Measurements from ENCODE around the gene HM13. TPM values are rescaled to one million over a fixed set of nuclear protein-coding genes. Genes with fewer than 3 reads are reported as not detected.
A peak's percentile ranks its signal among the peaks of the same experiment; 100 is the strongest.

The HM13 gene
- total and polyA plus RNA-seq, 2 of the 13 experiments (the other 11 are each of a cell fraction or from before 2014, with no cell fraction given): 118 to 243 TPM

DNA sequence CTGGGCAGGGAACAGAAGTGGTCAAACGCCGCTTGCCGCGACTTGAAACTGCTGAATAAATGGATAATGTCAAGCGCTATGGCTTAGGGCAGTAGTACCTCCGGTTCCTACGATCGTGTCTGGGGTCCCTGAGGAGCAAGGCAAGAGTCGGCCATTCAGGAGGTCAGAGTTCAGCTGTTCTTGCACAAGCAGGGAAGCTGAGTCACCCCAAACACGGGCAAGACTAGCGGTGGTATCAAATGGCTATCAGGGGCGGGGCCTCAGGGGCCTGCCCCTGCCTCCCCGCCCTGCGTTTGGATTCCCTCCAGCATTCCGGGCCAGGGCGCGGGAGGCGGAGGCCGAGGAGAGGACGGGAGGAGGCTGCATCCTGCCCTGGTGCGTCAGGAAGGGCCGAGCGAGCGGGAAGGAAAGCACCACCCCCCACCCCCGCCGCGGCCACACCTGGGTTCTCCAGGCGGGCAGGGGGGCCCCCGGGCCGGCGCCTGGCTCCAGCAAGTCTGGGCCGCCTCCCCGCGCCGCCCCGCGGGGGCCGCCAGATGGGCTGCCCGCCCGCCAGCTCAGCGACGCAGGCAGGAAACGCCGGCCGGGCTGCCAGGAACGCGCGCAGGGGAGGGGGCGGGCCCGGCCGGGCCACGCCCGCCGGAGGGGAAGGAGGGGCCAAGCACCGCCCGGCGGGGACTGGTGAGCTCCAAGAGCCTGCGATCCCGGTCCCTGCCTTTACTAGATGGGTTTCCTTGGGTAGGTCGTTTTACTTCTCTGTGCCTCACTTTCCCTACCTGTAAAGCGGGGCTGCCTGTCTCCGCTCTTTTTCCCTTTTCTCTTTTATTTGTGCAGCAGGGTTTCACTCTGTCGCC, 58.7 kb downstream of the HM13 start (continued):
- TF ChIP-seq TCF7 (IDR thresholded peaks at IDR 0.05; ENCODE audit: low read depth) (peak; percentile 68), SAFB2 (CRISPR knock-in tag; IDR thresholded peaks at IDR 0.05; ENCODE audit: borderline replicate concordance, low read depth) (peak; percentile 94; the same call in 1 of the 2 replicates), KLF13 (CRISPR knock-in tag; IDR thresholded peaks at IDR 0.05) (no peak), ZNF749 (CRISPR knock-in tag; IDR thresholded peaks at IDR 0.05; ENCODE audit: borderline replicate concordance) (peak; percentile 98), ZNF205 (CRISPR knock-in tag; IDR thresholded peaks at IDR 0.05) (0 out of 2 replicates have a peak, but pooled peaks have one; percentile 83), HNRNPH1 (optimal IDR thresholded peaks at IDR 0.05; ENCODE audit: low read depth, low read length) (peak; percentile 89), SUZ12 (IDR thresholded peaks at IDR 0.05; ENCODE audit: low read depth, low read length) (no peak), ZBTB39 (CRISPR knock-in tag; IDR thresholded peaks at IDR 0.05) (peak; percentile 90; the same call in 1 of the 2 replicates), SRF (IDR thresholded peaks at IDR 0.05; ENCODE audit: low read depth, low read length) (peak; percentile 89), ZBTB37 (CRISPR knock-in tag; IDR thresholded peaks at IDR 0.05) (0 out of 2 replicates have a peak, but pooled peaks have one; percentile 35), TSC22D2 (CRISPR knock-in tag; IDR thresholded peaks at IDR 0.05; ENCODE audit: borderline replicate concordance) (peak; percentile 53; the same call in 1 of the 2 replicates), HOXA9 (CRISPR knock-in tag; IDR thresholded peaks at IDR 0.05; ENCODE audit: borderline replicate concordance) (peak; percentile 93), ZNF512B (CRISPR knock-in tag; IDR thresholded peaks at IDR 0.05; ENCODE audit: borderline replicate concordance) (0 out of 2 replicates have a peak, but pooled peaks have one; percentile 57), ZNF619 (CRISPR knock-in tag; IDR thresholded peaks at IDR 0.05) (peak; percentile 54), ZNF552 (CRISPR knock-in tag; IDR thresholded peaks at IDR 0.05; ENCODE audit: borderline replicate concordance) (peak; percentile 94), ZNF790 (CRISPR knock-in tag; IDR thresholded peaks at IDR 0.05; ENCODE audit: borderline replicate concordance) (no peak), ZNF326 (CRISPR knock-in tag; IDR thresholded peaks at IDR 0.05; ENCODE audit: borderline replicate concordance) (peak; percentile 95), JUND (CRISPR knock-in tag; IDR thresholded peaks at IDR 0.05) (peak; percentile 100), ZNF263 (CRISPR knock-in tag; IDR thresholded peaks at IDR 0.05) (peak; percentile 72)
- TF ChIP-seq, protein P1, sequence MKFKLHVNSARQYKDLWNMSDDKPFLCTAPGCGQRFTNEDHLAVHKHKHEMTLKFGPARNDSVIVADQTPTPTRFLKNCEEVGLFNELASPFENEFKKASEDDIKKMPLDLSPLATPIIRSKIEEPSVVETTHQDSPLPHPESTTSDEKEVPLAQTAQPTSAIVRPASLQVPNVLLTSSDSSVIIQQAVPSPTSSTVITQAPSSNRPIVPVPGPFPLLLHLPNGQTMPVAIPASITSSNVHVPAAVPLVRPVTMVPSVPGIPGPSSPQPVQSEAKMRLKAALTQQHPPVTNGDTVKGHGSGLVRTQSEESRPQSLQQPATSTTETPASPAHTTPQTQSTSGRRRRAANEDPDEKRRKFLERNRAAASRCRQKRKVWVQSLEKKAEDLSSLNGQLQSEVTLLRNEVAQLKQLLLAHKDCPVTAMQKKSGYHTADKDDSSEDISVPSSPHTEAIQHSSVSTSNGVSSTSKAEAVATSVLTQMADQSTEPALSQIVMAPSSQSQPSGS (CRISPR knock-in tag; IDR thresholded peaks at IDR 0.05): peak; percentile 93

All from HepG2 (cell line).